ENCODE results near the gene SKIC3.

The SKIC3 gene

GRCh38 chr5:95530416-95530815 is 24.4 kb downstream of the SKIC3 start:
- no peak for DNase-seq

GRCh38 chr5:95528565-95528964 is 26.2 kb downstream of the SKIC3 start:
- DNase-seq, result no peak

- DNase-seq, result no peak
Measured at GRCh38 chr5:95526871-95527270, 27.9 kb downstream of the SKIC3 start.

- DNase-seq, result no peak
Measured at GRCh38 chr5:95524423-95524822, 30.4 kb downstream of the SKIC3 start.

GRCh38 chr5:95520206-95520605 is 34.6 kb downstream of the SKIC3 start:
- no peak for DNase-seq

GRCh38 chr5:95519681-95520080 is 35.1 kb downstream of the SKIC3 start:
- no peak for DNase-seq

- peak; percentile 42 for DNase-seq
Measured at GRCh38 chr5:95519151-95519550, 35.6 kb downstream of the SKIC3 start.

- no peak for DNase-seq
Measured at GRCh38 chr5:95518417-95518816, 36.4 kb downstream of the SKIC3 start.

- no peak for DNase-seq
Measured at GRCh38 chr5:95511606-95512005, 43.2 kb downstream of the SKIC3 start.

GRCh38 chr5:95508550-95508949 is 46.2 kb downstream of the SKIC3 start:
- no peak for DNase-seq

Measured in NCI-H2171 (cell line).